HepG2 (cell line): ENCODE measurements around the gene ZNF680.

ENCODE experiments used
- ATF3 ChIP-seq: sonication (generic); formaldehyde crosslinking; IDR thresholded peaks from 2 replicates; pipeline ENCODE4 v1.4.0; 2020; ENCODE audit warnings: missing genetic modification reagents
- MXD4 ChIP-seq: IDR thresholded peaks from 2 replicates; pipeline ENCODE4 v1.6.1; 2016; ENCODE audit warnings: mild to moderate bottlenecking, missing biosample characterization, missing genetic modification reagents
- POLR2A ChIP-seq, 2 experiments: IDR thresholded peaks; 2 replicates each; pipeline ENCODE4 v1.6.1; 2011; ENCODE audit warnings: low read depth in 2 of 2, low read length in 2 of 2, mild to moderate bottlenecking in 1 of 2, moderate library complexity in 1 of 2; ENCODE audit not compliant: insufficient read depth in 1 of 2
- POLR2AphosphoS5 ChIP-seq: IDR thresholded peaks from 2 replicates; pipeline ENCODE4 v1.6.1; 2012; ENCODE audit warnings: low read depth, low read length
- ZBTB21 ChIP-seq: sonication (generic); formaldehyde crosslinking; IDR thresholded peaks from 2 replicates; pipeline ENCODE4 v1.4.0; 2020; ENCODE audit warnings: missing genetic modification reagents
- ZMYM2 ChIP-seq: sonication (generic); formaldehyde crosslinking; IDR thresholded peaks from 2 replicates; pipeline ENCODE4 v1.8.0; 2022; ENCODE audit warnings: mild to moderate bottlenecking, missing genetic modification reagents
- ZNF337 ChIP-seq: sonication (generic); formaldehyde crosslinking; IDR thresholded peaks from 2 replicates; pipeline ENCODE4 v1.5.1; 2020; ENCODE audit warnings: missing genetic modification reagents, low read depth, mild to moderate bottlenecking, borderline replicate concordance
- ZNF549 ChIP-seq: sonication (generic); formaldehyde crosslinking; IDR thresholded peaks from 2 replicates; pipeline ENCODE4 v1.5.0; 2020; ENCODE audit warnings: missing genetic modification reagents
- ZNF567 ChIP-seq: sonication (generic); formaldehyde crosslinking; IDR thresholded peaks from 2 replicates; pipeline ENCODE4 v1.8.1; 2023; ENCODE audit warnings: mild to moderate bottlenecking, missing genetic modification reagents, borderline replicate concordance

- TF ChIP-seq ZBTB21 (CRISPR knock-in tag), result no peak
- TF ChIP-seq ZNF337 (CRISPR knock-in tag), result no peak
- TF ChIP-seq POLR2A (IDR thresholded peaks at IDR 0.05; ENCODE audit: insufficient read depth in 1 of 2, low read depth in 2 of 2, low read length in 2 of 2), result no peak
- TF ChIP-seq ZNF567, result no peak
- no peak for TF ChIP-seq ZNF549 (CRISPR knock-in tag)
- no peak for TF ChIP-seq ZMYM2
- TF ChIP-seq MXD4 (CRISPR knock-in tag), result no peak
- TF ChIP-seq POLR2AphosphoS5, result no peak
- no peak for TF ChIP-seq ATF3
These were observed 47.5 kb downstream of the ZNF680 start for GRCh38 chr7:64515330-64515729.
